CD4-positive, alpha-beta T cell (primary cell): Measurements from ENCODE around the gene DNMT3A. TPM values are rescaled to one million over a fixed set of nuclear protein-coding genes. Genes with fewer than 3 reads are reported as not detected.

Experiments
- ATAC-seq: fragments of 200-7000 bp; cut with Tn5 transposase; one replicate; pipeline ENCODE4 v1.10.0; 2022; ENCODE audit warnings: mild to moderate bottlenecking; ENCODE audit not compliant: poor library complexity
- CTCF ChIA-PET: fragments of 350-600 bp; sonication (Branson Sonifier 250); formaldehyde crosslinking; loops from one replicate; lab custom pipeline; 2021; ENCODE audit warnings: antibody characterized with exemption, inconsistent platforms; lab: Charles Lee
- POLR2A ChIA-PET: fragments of 350-600 bp; sonication (Branson Sonifier 250); formaldehyde crosslinking; loops from one replicate; lab custom pipeline; 2021; ENCODE audit warnings: antibody characterized with exemption, inconsistent platforms; lab: Charles Lee
- DNase-seq, 14 experiments: peaks; one replicate each; pipeline ENCODE4 v3.0.0-alpha.2; 2013 to 2020; ENCODE audit warnings: mixed read lengths in 2 of 14
- H3K27ac ChIP-seq, 2 donors: one replicate each; pipeline versions ENCODE4 v1.5.1 to v1.7.0; 2013; ENCODE audit warnings: low read length in 2 of 2, low read depth in 1 of 2, mild to moderate bottlenecking in 1 of 2
- H3K27me3 ChIP-seq, 2 experiments: 1 replicate in 1 of 2; 2 replicates in 1 of 2; pipeline versions ENCODE4 v1.6.1 to v1.7.0; 2013; ENCODE audit warnings: low read length in 2 of 2, control low read depth in 1 of 2, mild to moderate bottlenecking in 1 of 2, moderate library complexity in 1 of 2; ENCODE audit not compliant: insufficient read depth in 2 of 2, control insufficient read depth in 1 of 2
- H3K36me3 ChIP-seq: one replicate; pipeline ENCODE4 v1.6.1; 2013; ENCODE audit warnings: low read length, control low read depth; ENCODE audit not compliant: insufficient read depth
- H3K4me1 ChIP-seq: one replicate; pipeline ENCODE4 v1.6.1; 2013; ENCODE audit warnings: low read length, control low read depth; ENCODE audit not compliant: insufficient read depth
- H3K4me3 ChIP-seq: one replicate; pipeline ENCODE4 v1.5.1; 2013; ENCODE audit warnings: mild to moderate bottlenecking, low read length, moderate library complexity
- H3K9me3 ChIP-seq, 2 experiments: 1 replicate in 1 of 2; 2 replicates in 1 of 2; pipeline versions ENCODE4 v1.6.1 to v1.7.0; 2013; ENCODE audit warnings: low read length in 2 of 2, mild to moderate bottlenecking in 2 of 2, control low read depth in 1 of 2, moderate library complexity in 1 of 2; ENCODE audit not compliant: control insufficient read depth in 1 of 2, insufficient read depth in 1 of 2
- H3K27ac Mint-ChIP-seq: one replicate; pipeline ENCODE4 v1.8.0; 2020; ENCODE audit warnings: mixed read lengths
- H3K27me3 Mint-ChIP-seq: one replicate; pipeline ENCODE4 v1.8.0; 2021; ENCODE audit warnings: mixed read lengths
- H3K36me3 Mint-ChIP-seq: one replicate; pipeline ENCODE4 v1.8.0; 2021; ENCODE audit warnings: low read depth, mixed read lengths
- H3K4me1 Mint-ChIP-seq: one replicate; pipeline ENCODE4 v1.8.0; 2021; ENCODE audit warnings: low read depth, mixed read lengths
- H3K4me3 Mint-ChIP-seq: one replicate; pipeline ENCODE4 v1.8.0; 2020; ENCODE audit warnings: mild to moderate bottlenecking, mixed read lengths
- H3K9me3 Mint-ChIP-seq: one replicate; pipeline ENCODE4 v1.8.0; 2020; ENCODE audit warnings: mixed read lengths
- intact Hi-C, 2 experiments: fragments of 100-400 bp; cut with DNase I in 1 of 2; cut with micrococcal nuclease in 1 of 2; formaldehyde crosslinking; loops; one replicate each; pipeline versions ENCODE4 v1.15.1 to v1.9.0; 2023 to 2025; cut with DNase I, micrococcal nuclease
- total RNA-seq, 174 experiments: library from RNA in 2 of 174; stranded (reverse) in 2 of 174; gene quantifications; one replicate each; pipeline ENCODE4 v1.2.3 and lab custom pipeline; 2021 to 2026
- TF ChIP-seq, protein P1 (sequence below): fragments of 200-600 bp; IDR thresholded peaks from one replicate; pipeline ENCODE4 v1.8.0; 2022; ENCODE audit warnings: antibody characterized with exemption, mild to moderate bottlenecking

DNMT3A gene
- total RNA-seq, 2 experiments from 2014 or later: 57.1 to 62.1 TPM

GRCh38 chr2:25387876-25388449, 46.2 kb upstream of the DNMT3A start:
- H3K27me3 ChIP-seq: no peaks in the 10 kb centered on the region
- peaks cover 24% of the 10 kb centered on the region for H3K36me3 ChIP-seq
- no peak overlapping the region for H3K27ac ChIP-seq
- Mint-ChIP-seq H3K27ac (peak overlapping the region; percentile 69), H3K36me3 (peaks cover 40% of the 10 kb centered on the region), H3K4me1 (peaks cover 13% of the 10 kb centered on the region), H3K9me3 (no peaks in the 10 kb centered on the region), H3K4me3 (peak overlapping the region; percentile 7), H3K27me3 (no peaks in the 10 kb centered on the region)
- TF ChIP-seq, protein P1, sequence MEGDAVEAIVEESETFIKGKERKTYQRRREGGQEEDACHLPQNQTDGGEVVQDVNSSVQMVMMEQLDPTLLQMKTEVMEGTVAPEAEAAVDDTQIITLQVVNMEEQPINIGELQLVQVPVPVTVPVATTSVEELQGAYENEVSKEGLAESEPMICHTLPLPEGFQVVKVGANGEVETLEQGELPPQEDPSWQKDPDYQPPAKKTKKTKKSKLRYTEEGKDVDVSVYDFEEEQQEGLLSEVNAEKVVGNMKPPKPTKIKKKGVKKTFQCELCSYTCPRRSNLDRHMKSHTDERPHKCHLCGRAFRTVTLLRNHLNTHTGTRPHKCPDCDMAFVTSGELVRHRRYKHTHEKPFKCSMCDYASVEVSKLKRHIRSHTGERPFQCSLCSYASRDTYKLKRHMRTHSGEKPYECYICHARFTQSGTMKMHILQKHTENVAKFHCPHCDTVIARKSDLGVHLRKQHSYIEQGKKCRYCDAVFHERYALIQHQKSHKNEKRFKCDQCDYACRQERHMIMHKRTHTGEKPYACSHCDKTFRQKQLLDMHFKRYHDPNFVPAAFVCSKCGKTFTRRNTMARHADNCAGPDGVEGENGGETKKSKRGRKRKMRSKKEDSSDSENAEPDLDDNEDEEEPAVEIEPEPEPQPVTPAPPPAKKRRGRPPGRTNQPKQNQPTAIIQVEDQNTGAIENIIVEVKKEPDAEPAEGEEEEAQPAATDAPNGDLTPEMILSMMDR: no peak
- H3K9me3 ChIP-seq: no peaks in the 10 kb centered on the region
- CTCF ChIA-PET: interaction anchor here (3.3 kb wide), 1 partner anchor 11 kb away, joined by 10 read pairs; no protein-coding TSS in a partner anchor
- intact Hi-C loops: no loop called here
- no peak overlapping the region for H3K4me3 ChIP-seq
- ATAC-seq: no peak
- peaks cover 3% of the 10 kb centered on the region for H3K4me1 ChIP-seq
- DNase-seq: no peak
- POLR2A ChIA-PET: interaction anchor here (0.9 kb wide), 1 partner anchor 114 kb away, joined by 4 read pairs; no protein-coding TSS in a partner anchor

- Histone ChIP-seq H3K9me3 (no peaks in the 10 kb centered on the region), H3K4me3 (no peak overlapping the region), H3K27me3 (no peaks in the 10 kb centered on the region), H3K27ac (no peak overlapping the region), H3K4me1 (peaks cover 3% of the 10 kb centered on the region), H3K36me3 (peaks cover 24% of the 10 kb centered on the region)
- intact Hi-C loops: no loop called here
- ATAC-seq (no peak), DNase-seq (no peak)
- H3K4me3 Mint-ChIP-seq: no peak overlapping the region
- H3K9me3 Mint-ChIP-seq: no peaks in the 10 kb centered on the region
- H3K27me3 Mint-ChIP-seq: no peaks in the 10 kb centered on the region
- peaks cover 40% of the 10 kb centered on the region for H3K36me3 Mint-ChIP-seq
- ChIA-PET POLR2A (no interaction called here), CTCF (interaction anchor here (1.0 to 3.3 kb wide), 2 partner anchors 10 to 25 kb away, joined by 4 to 10 read pairs; no protein-coding TSS in a partner anchor)
- H3K27ac Mint-ChIP-seq: no peak overlapping the region
- H3K4me1 Mint-ChIP-seq: peaks cover 13% of the 10 kb centered on the region
- TF ChIP-seq, protein P1: no peak
These were observed 45.5 kb upstream of the DNMT3A start for GRCh38 chr2:25386971-25387875.

- peaks cover 24% of the 10 kb centered on the region for H3K36me3 ChIP-seq
- intact Hi-C loops: no loop called here
- H3K9me3 ChIP-seq: no peaks in the 10 kb centered on the region
- H3K4me3 Mint-ChIP-seq: no peak overlapping the region
- H3K27ac ChIP-seq: no peak overlapping the region
- no peaks in the 10 kb centered on the region for H3K9me3 Mint-ChIP-seq
- no peak for DNase-seq
- H3K27ac Mint-ChIP-seq: no peak overlapping the region
- CTCF ChIA-PET: interaction anchor here (3.3 kb wide), 1 partner anchor 9 kb away, joined by 10 read pairs; no protein-coding TSS in a partner anchor
- H3K36me3 Mint-ChIP-seq: peaks cover 44% of the 10 kb centered on the region
- peaks cover 13% of the 10 kb centered on the region for H3K4me1 Mint-ChIP-seq
- TF ChIP-seq, protein P1: no peak
- POLR2A ChIA-PET: interaction anchor here (0.6 kb wide), 1 partner anchor 360 kb away, joined by 3 read pairs; no protein-coding TSS in a partner anchor
- H3K4me1 ChIP-seq: peaks cover 3% of the 10 kb centered on the region
- ATAC-seq: no peak
- no peak overlapping the region for H3K4me3 ChIP-seq
- H3K27me3 Mint-ChIP-seq: no peaks in the 10 kb centered on the region
- H3K27me3 ChIP-seq: no peaks in the 10 kb centered on the region
These were observed 44.2 kb upstream of the DNMT3A start for GRCh38 chr2:25385910-25386309.
